T follicular helper cell (primary cell): ENCODE data around the gene PTPN9.
"Not testable (repeated sequence)": the region's sequence is repeated elsewhere in the genome, so short reads cannot be mapped to it uniquely, and the experiment has no call there.

ENCODE experiments used
- DNase-seq: peaks from one replicate; pipeline ENCODE4 v3.0.0-alpha.2; 2020; ENCODE audit warnings: low read depth

The PTPN9 gene

GRCh38 chr15:75530169-75530568 is 48.9 kb downstream of the PTPN9 start:
- DNase-seq: no peak

GRCh38 chr15:75525756-75526155 is 53.4 kb downstream of the PTPN9 start:
- DNase-seq: not testable (repeated sequence)

- DNase-seq: no peak
Observed at GRCh38 chr15:75523011-75523410, 56.1 kb downstream of the PTPN9 start.

- no peak for DNase-seq
Observed at GRCh38 chr15:75517233-75517632, 61.9 kb downstream of the PTPN9 start.

- DNase-seq: no peak
Observed at GRCh38 chr15:75508840-75509532, 70.1 kb downstream of the PTPN9 start.

- no peak for DNase-seq
Observed at GRCh38 chr15:75502360-75502759, 76.8 kb downstream of the PTPN9 start.

- no peak for DNase-seq
Observed at GRCh38 chr15:75493732-75494131, 85.4 kb downstream of the PTPN9 start.

- DNase-seq: no peak
Observed at GRCh38 chr15:75483961-75484360, 95.2 kb downstream of the PTPN9 start.

- not testable (repeated sequence) for DNase-seq
Observed at GRCh38 chr15:75483556-75483955, 95.6 kb downstream of the PTPN9 start.

- DNase-seq: no peak
Observed at GRCh38 chr15:75483106-75483505, 96.0 kb downstream of the PTPN9 start.

GRCh38 chr15:75480463-75480862 is 98.7 kb downstream of the PTPN9 start:
- DNase-seq: not testable (repeated sequence)

- DNase-seq: no peak
Observed at GRCh38 chr15:75479670-75480069, 99.4 kb downstream of the PTPN9 start.

- DNase-seq: not testable (repeated sequence)
Observed at GRCh38 chr15:75477094-75477493, 102.0 kb downstream of the PTPN9 start.

GRCh38 chr15:75468913-75469598 is 110.1 kb downstream of the PTPN9 start:
- no peak for DNase-seq

- DNase-seq: no peak
Observed at GRCh38 chr15:75460646-75461045, 118.5 kb downstream of the PTPN9 start.

- DNase-seq: no peak
Observed at GRCh38 chr15:75459581-75459980, 119.5 kb downstream of the PTPN9 start.

GRCh38 chr15:75456710-75457109 is 122.4 kb downstream of the PTPN9 start:
- DNase-seq: no peak

GRCh38 chr15:75455982-75456531 is 123.1 kb downstream of the PTPN9 start:
- DNase-seq: peak; percentile 32

GRCh38 chr15:75455424-75455981 is 123.6 kb downstream of the PTPN9 start:
- DNase-seq: peak; percentile 81

- peak; percentile 77 for DNase-seq
Observed at GRCh38 chr15:75454471-75455378, 124.4 kb downstream of the PTPN9 start.

GRCh38 chr15:75453703-75454470 is 125.2 kb downstream of the PTPN9 start:
- DNase-seq: peak; percentile 94
